H9 (cell line): Measurements from ENCODE around the gene ATP8A2. TPM values are rescaled to one million over a fixed set of nuclear protein-coding genes. Genes with fewer than 3 reads are reported as not detected.

Experiments
- DNase-seq: peaks from one replicate; pipeline ENCODE4 v3.0.0-alpha.2; 2017
- H2AFZ ChIP-seq: one replicate; pipeline ENCODE4 v1.6.1; 2013; ENCODE audit warnings: mild to moderate bottlenecking, low read length, control low read depth, moderate library complexity
- H2AK5ac ChIP-seq: 2 replicates; pipeline ENCODE4 v1.6.1; 2013; ENCODE audit warnings: low read length, control low read depth, mixed read lengths; ENCODE audit not compliant: insufficient read length
- H2BK120ac ChIP-seq: one replicate; pipeline ENCODE4 v1.6.1; 2013; ENCODE audit warnings: low read depth, mild to moderate bottlenecking, low read length, control low read depth, inconsistent platforms; ENCODE audit not compliant: poor library complexity, severe bottlenecking
- H2BK12ac ChIP-seq: 2 replicates; pipeline ENCODE4 v1.6.1; 2013; ENCODE audit warnings: low read length, control low read depth, mixed read lengths, low read depth; ENCODE audit not compliant: insufficient read length
- H2BK15ac ChIP-seq: 2 replicates; pipeline ENCODE4 v1.6.1; 2013; ENCODE audit warnings: low read depth, low read length, control low read depth
- H2BK20ac ChIP-seq: one replicate; pipeline ENCODE4 v1.6.1; 2013; ENCODE audit warnings: low read depth, mild to moderate bottlenecking, low read length, control low read depth, inconsistent platforms; ENCODE audit not compliant: poor library complexity, severe bottlenecking
- H2BK5ac ChIP-seq: 2 replicates; pipeline ENCODE4 v1.6.1; 2013; ENCODE audit warnings: low read length, control low read depth, mixed read lengths; ENCODE audit not compliant: insufficient read length
- H3K14ac ChIP-seq: 2 replicates; pipeline ENCODE4 v1.6.1; 2013; ENCODE audit warnings: low read length, control low read depth; ENCODE audit not compliant: insufficient read depth
- H3K18ac ChIP-seq: 2 replicates; pipeline ENCODE4 v1.6.1; 2013; ENCODE audit warnings: low read depth, mild to moderate bottlenecking, mixed read lengths, low read length, control low read depth; ENCODE audit not compliant: insufficient read length
- H3K23ac ChIP-seq: 2 replicates; pipeline ENCODE4 v1.6.1; 2013; ENCODE audit warnings: low read length, control low read depth, mixed read lengths, low read depth; ENCODE audit not compliant: insufficient read length
- H3K23me2 ChIP-seq: 2 replicates; pipeline ENCODE4 v1.6.1; 2013; ENCODE audit warnings: low read depth, mild to moderate bottlenecking, mixed read lengths, low read length, control low read depth; ENCODE audit not compliant: insufficient read length, poor library complexity, severe bottlenecking
- H3K27ac ChIP-seq: 2 replicates; pipeline ENCODE4 v1.5.1; 2013; ENCODE audit warnings: low read length, control low read depth, mixed read lengths, low read depth; ENCODE audit not compliant: insufficient read length
- H3K27me3 ChIP-seq: 2 replicates; pipeline ENCODE4 v1.6.1; 2013; ENCODE audit warnings: low read length, control low read depth, inconsistent platforms; ENCODE audit not compliant: insufficient read depth
- H3K4ac ChIP-seq: 2 replicates; pipeline ENCODE4 v1.6.1; 2013; ENCODE audit warnings: low read depth, mild to moderate bottlenecking, control low read depth, inconsistent platforms, low read length, moderate library complexity
- H3K4me1 ChIP-seq: 2 replicates; pipeline ENCODE4 v1.6.1; 2013; ENCODE audit warnings: low read length, control low read depth, inconsistent platforms; ENCODE audit not compliant: insufficient read depth
- H3K4me2 ChIP-seq: 2 replicates; pipeline ENCODE4 v1.6.1; 2013; ENCODE audit warnings: low read length, control low read depth, mixed read lengths; ENCODE audit not compliant: insufficient read length, insufficient read depth
- H3K56ac ChIP-seq: 2 replicates; pipeline ENCODE4 v1.6.1; 2013; ENCODE audit warnings: low read depth, mild to moderate bottlenecking, mixed read lengths, low read length, control low read depth; ENCODE audit not compliant: insufficient read length
- H3K79me1 ChIP-seq: 2 replicates; pipeline ENCODE4 v1.6.1; 2013; ENCODE audit warnings: low read depth, mild to moderate bottlenecking, moderate library complexity, low read length, control low read depth, inconsistent platforms; ENCODE audit not compliant: insufficient read depth, poor library complexity, severe bottlenecking
- H3K79me2 ChIP-seq: 2 replicates; pipeline ENCODE4 v1.6.1; 2013; ENCODE audit warnings: low read length, control low read depth, inconsistent platforms; ENCODE audit not compliant: insufficient read depth
- H3K9ac ChIP-seq: 2 replicates; pipeline ENCODE4 v1.6.1; 2013; ENCODE audit warnings: low read length, control low read depth, mixed read lengths; ENCODE audit not compliant: insufficient read length; ENCODE audit errors: extremely low read depth
- H3K9me3 ChIP-seq: one replicate; pipeline ENCODE4 v1.6.1; 2013; ENCODE audit warnings: low read depth, low read length, inconsistent platforms; ENCODE audit not compliant: control insufficient read depth
- H3T11ph ChIP-seq: one replicate; pipeline ENCODE4 v1.6.1; 2013; ENCODE audit warnings: mild to moderate bottlenecking, low read length, control low read depth, inconsistent platforms
- H4K20me1 ChIP-seq: one replicate; pipeline ENCODE4 v1.6.1; 2013; ENCODE audit not compliant: control insufficient read depth, insufficient read length, insufficient read depth
- H4K5ac ChIP-seq: 2 replicates; pipeline ENCODE4 v1.6.1; 2013; ENCODE audit warnings: low read depth, mild to moderate bottlenecking, mixed read lengths, low read length, control low read depth; ENCODE audit not compliant: insufficient read length
- H4K8ac ChIP-seq: replicated peaks from 2 replicates; pipeline ENCODE4 v1.6.1; 2013; ENCODE audit warnings: low read length, control low read depth, mixed read lengths, low read depth; ENCODE audit not compliant: insufficient read length
- H4K91ac ChIP-seq: 2 replicates; pipeline ENCODE4 v1.6.1; 2013; ENCODE audit warnings: low read depth, mild to moderate bottlenecking, moderate library complexity, mixed read lengths, low read length, control low read depth; ENCODE audit not compliant: insufficient read length
- H3K27ac Mint-ChIP-seq, 3 experiments: 2 replicates in 2 of 3; 3 replicates in 1 of 3; pipeline ENCODE4 v1.8.0; 2020 to 2021; ENCODE audit warnings: mixed read lengths in 3 of 3, mild to moderate bottlenecking in 1 of 3, moderate library complexity in 1 of 3
- H3K27me3 Mint-ChIP-seq: 2 replicates; pipeline ENCODE4 v1.8.0; 2021; ENCODE audit warnings: low read depth, mild to moderate bottlenecking, moderate library complexity, mixed read lengths
- H3K36me3 Mint-ChIP-seq, 3 experiments: 2 replicates in 2 of 3; 3 replicates in 1 of 3; pipeline ENCODE4 v1.8.0; 2020 to 2021; ENCODE audit warnings: low read depth in 3 of 3, mixed read lengths in 3 of 3; ENCODE audit not compliant: insufficient read depth in 1 of 3
- H3K4me1 Mint-ChIP-seq, 2 experiments: 2 replicates each; pipeline ENCODE4 v1.8.0; 2020; ENCODE audit warnings: mixed read lengths in 2 of 2
- H3K4me3 Mint-ChIP-seq, 2 experiments: 2 replicates in 1 of 2; 3 replicates in 1 of 2; pipeline ENCODE4 v1.8.0; 2020 to 2021; ENCODE audit warnings: mild to moderate bottlenecking in 2 of 2, mixed read lengths in 2 of 2, moderate library complexity in 1 of 2
- H3K9me3 Mint-ChIP-seq, 2 experiments: 2 replicates in 1 of 2; 3 replicates in 1 of 2; pipeline ENCODE4 v1.8.0; 2020; ENCODE audit warnings: mild to moderate bottlenecking in 2 of 2, mixed read lengths in 2 of 2, moderate library complexity in 1 of 2
- WGBS: extraction: QIAGEN DNeasy Blood & Tissue Kit; methylation state at CpG from one replicate; pipeline ENCODE4 v1.1.7; 2013; ENCODE audit warnings: missing lambda C conversion rate, low lambda C conversion rate, mixed read lengths; ENCODE audit not compliant: insufficient read length; ENCODE audit errors: extremely low coverage; 5-methylcytosine and 5-hydroxymethylcytosine counted together
- total RNA-seq: library from RNA; stranded (reverse); gene quantifications from 2 replicates; pipeline ENCODE4 v1.2.1, GENCODE V29; 2021
- TF ChIP-seq, protein P1 (sequence below): fragments of 200-600 bp; sonication (generic); conservative IDR thresholded peaks from 3 replicates; pipeline ENCODE4 v1.8.0; 2021; ENCODE audit warnings: antibody characterized with exemption, mild to moderate bottlenecking

ATP8A2 gene
- total RNA-seq, 1 experiment from 2014 or later, result 18.2 TPM

DNA sequence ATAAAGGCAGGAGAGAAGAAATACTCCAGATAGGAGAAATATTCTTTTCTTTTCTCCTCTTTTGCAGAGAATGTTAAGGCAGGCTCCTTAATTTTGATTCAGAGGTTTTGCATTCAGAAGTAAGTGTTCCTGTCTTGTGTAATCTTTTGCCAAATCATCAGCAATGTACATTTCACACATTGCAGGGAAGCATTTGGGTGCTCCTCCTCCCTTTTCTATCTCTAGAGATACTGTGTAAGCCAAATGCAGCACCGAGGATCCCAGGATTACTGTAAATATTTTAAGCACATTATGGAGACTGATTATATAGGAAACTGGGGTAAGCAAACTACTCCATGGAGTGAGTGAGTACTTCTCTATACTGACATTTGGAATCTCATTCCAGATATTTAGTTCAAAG lies 7.2 kb downstream of the ATP8A2 start:
- WGBS, result no CpG with 5 or more reads among the region's 1 CpG
- Histone ChIP-seq H3T11ph (no peak overlapping the region), H3K14ac (no peak overlapping the region), H4K5ac (no peak overlapping the region), H3K23me2 (no peaks in the 10 kb centered on the region), H3K27me3 (no peaks in the 10 kb centered on the region), H2AFZ (no peak overlapping the region), H3K9me3 (no peaks in the 10 kb centered on the region), H3K4me2 (no peak overlapping the region), H3K23ac (no peak overlapping the region), H2BK5ac (no peak overlapping the region), H3K79me2 (no peaks in the 10 kb centered on the region), H3K9ac (no peak overlapping the region), H3K56ac (no peak overlapping the region), H3K27ac (no peak overlapping the region), H3K4ac (no peak overlapping the region), H3K4me1 (no peaks in the 10 kb centered on the region; the same call in 1 of the 2 replicates), H4K8ac (no peak overlapping the region), H4K20me1 (no peaks in the 10 kb centered on the region), H2BK12ac (no peak overlapping the region), H2BK20ac (no peak overlapping the region), H4K91ac (no peak overlapping the region), H2BK15ac (no peak overlapping the region), H3K79me1 (no peaks in the 10 kb centered on the region), H2BK120ac (no peak overlapping the region), H2AK5ac (no peak overlapping the region), H3K18ac (no peak overlapping the region)
- Mint-ChIP-seq H3K4me1 (peaks cover 26 to 30% of the 10 kb centered on the region in 2 experiments), H3K27ac (no peak overlapping the region), H3K27me3 (peaks cover 12% of the 10 kb centered on the region), H3K4me3 (no peak overlapping the region), H3K9me3 (no peaks in the 10 kb centered on the region; a peak in 1 of 5 replicates), H3K36me3 (no peaks in the 10 kb centered on the region)
- TF ChIP-seq, protein P1, sequence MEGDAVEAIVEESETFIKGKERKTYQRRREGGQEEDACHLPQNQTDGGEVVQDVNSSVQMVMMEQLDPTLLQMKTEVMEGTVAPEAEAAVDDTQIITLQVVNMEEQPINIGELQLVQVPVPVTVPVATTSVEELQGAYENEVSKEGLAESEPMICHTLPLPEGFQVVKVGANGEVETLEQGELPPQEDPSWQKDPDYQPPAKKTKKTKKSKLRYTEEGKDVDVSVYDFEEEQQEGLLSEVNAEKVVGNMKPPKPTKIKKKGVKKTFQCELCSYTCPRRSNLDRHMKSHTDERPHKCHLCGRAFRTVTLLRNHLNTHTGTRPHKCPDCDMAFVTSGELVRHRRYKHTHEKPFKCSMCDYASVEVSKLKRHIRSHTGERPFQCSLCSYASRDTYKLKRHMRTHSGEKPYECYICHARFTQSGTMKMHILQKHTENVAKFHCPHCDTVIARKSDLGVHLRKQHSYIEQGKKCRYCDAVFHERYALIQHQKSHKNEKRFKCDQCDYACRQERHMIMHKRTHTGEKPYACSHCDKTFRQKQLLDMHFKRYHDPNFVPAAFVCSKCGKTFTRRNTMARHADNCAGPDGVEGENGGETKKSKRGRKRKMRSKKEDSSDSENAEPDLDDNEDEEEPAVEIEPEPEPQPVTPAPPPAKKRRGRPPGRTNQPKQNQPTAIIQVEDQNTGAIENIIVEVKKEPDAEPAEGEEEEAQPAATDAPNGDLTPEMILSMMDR, result no peak
- DNase-seq, result no peak
